Osteocyte (in vitro differentiated cells): ENCODE data around the gene SLC9A2. TPM values are rescaled to one million over a fixed set of nuclear protein-coding genes. Genes with fewer than 3 reads are reported as not detected.

Experiments used
- DNase-seq: peaks from one replicate; pipeline ENCODE4 v3.0.0; 2021; ENCODE audit warnings: mixed read lengths; ENCODE audit not compliant: unreplicated experiment; ENCODE audit errors: extremely low spot score
- H3K27ac Mint-ChIP-seq: one replicate; pipeline ENCODE4 v1.8.0; 2021; ENCODE audit warnings: mild to moderate bottlenecking, mixed read lengths; ENCODE audit not compliant: unreplicated experiment
- H3K27me3 Mint-ChIP-seq: one replicate; pipeline ENCODE4 v1.8.0; 2021; ENCODE audit warnings: mixed read lengths; ENCODE audit not compliant: unreplicated experiment
- H3K36me3 Mint-ChIP-seq: one replicate; pipeline ENCODE4 v1.8.0; 2021; ENCODE audit warnings: mixed read lengths; ENCODE audit not compliant: unreplicated experiment
- H3K4me1 Mint-ChIP-seq: one replicate; pipeline ENCODE4 v1.8.0; 2021; ENCODE audit warnings: mixed read lengths; ENCODE audit not compliant: unreplicated experiment
- H3K4me3 Mint-ChIP-seq: one replicate; pipeline ENCODE4 v1.8.0; 2021; ENCODE audit warnings: mild to moderate bottlenecking, moderate library complexity, mixed read lengths; ENCODE audit not compliant: unreplicated experiment
- H3K9me3 Mint-ChIP-seq: one replicate; pipeline ENCODE4 v1.8.0; 2021; ENCODE audit warnings: mixed read lengths; ENCODE audit not compliant: unreplicated experiment
- total RNA-seq: library from RNA; stranded (reverse); gene quantifications from 2 replicates; pipeline ENCODE4 v1.2.1, GENCODE V29; 2021
- TF ChIP-seq, protein P1 (sequence below): fragments of 200-600 bp; sonication (generic); IDR thresholded peaks from 2 replicates; pipeline ENCODE4 v1.5.0; 2021; ENCODE audit warnings: antibody characterized with exemption, mild to moderate bottlenecking, moderate library complexity

Gene SLC9A2
- total RNA-seq, 1 donor from 2014 or later, result not detected

DNA sequence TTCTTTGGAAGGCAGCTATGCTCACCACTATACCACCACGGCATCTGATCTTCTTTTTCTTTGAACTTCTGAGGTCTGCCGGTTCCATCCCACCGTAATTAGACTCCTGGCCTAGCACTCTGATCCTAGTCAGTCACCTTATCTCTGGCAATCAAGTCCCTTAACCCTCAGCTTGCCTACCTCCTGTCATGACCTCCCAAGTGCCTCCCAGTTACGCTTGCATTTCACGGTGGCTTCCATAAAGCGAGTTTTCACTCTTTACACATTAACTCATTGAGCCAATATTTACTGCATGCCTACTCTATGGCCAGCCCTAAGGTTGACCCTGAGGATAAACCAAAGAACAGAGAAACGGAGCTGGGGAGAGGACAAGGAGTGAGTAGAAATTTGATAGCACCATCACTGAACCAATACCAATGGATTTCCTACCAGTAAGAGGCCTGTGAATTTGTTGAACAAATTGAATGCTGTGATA is 104.7 kb downstream of the SLC9A2 start:
- Mint-ChIP-seq H3K9me3 (no peaks in the 10 kb centered on the region), H3K27ac (no peak overlapping the region), H3K36me3 (peaks cover 59% of the 10 kb centered on the region), H3K4me3 (no peak overlapping the region), H3K27me3 (no peaks in the 10 kb centered on the region), H3K4me1 (no peaks in the 10 kb centered on the region)
- TF ChIP-seq, protein P1, sequence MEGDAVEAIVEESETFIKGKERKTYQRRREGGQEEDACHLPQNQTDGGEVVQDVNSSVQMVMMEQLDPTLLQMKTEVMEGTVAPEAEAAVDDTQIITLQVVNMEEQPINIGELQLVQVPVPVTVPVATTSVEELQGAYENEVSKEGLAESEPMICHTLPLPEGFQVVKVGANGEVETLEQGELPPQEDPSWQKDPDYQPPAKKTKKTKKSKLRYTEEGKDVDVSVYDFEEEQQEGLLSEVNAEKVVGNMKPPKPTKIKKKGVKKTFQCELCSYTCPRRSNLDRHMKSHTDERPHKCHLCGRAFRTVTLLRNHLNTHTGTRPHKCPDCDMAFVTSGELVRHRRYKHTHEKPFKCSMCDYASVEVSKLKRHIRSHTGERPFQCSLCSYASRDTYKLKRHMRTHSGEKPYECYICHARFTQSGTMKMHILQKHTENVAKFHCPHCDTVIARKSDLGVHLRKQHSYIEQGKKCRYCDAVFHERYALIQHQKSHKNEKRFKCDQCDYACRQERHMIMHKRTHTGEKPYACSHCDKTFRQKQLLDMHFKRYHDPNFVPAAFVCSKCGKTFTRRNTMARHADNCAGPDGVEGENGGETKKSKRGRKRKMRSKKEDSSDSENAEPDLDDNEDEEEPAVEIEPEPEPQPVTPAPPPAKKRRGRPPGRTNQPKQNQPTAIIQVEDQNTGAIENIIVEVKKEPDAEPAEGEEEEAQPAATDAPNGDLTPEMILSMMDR, result no peak
- no peak for DNase-seq

DNA sequence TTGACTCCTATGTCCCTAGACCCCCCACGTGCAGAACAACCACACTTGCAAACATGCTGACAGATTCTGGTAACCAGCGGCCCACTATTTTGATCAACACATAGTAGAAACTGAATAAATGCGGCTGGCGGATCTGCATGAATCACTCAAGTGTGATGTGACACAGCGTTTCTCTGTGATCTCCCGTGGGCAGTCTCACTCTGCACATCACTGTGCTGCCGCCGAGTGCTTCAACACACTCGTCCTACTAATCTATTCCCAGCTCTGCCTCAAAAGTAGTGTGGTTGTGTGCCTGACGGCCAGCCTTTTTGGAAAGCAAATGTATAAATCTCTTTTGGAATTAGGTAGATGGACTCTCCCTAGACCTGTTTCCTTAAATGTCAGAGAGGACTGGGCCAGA is 105.2 kb downstream of the SLC9A2 start:
- Mint-ChIP-seq H3K36me3 (peaks cover 56% of the 10 kb centered on the region), H3K27ac (no peak overlapping the region), H3K27me3 (no peaks in the 10 kb centered on the region), H3K4me3 (no peak overlapping the region), H3K9me3 (no peaks in the 10 kb centered on the region), H3K4me1 (no peaks in the 10 kb centered on the region)
- no peak for DNase-seq
- TF ChIP-seq, protein P1, result no peak

DNA sequence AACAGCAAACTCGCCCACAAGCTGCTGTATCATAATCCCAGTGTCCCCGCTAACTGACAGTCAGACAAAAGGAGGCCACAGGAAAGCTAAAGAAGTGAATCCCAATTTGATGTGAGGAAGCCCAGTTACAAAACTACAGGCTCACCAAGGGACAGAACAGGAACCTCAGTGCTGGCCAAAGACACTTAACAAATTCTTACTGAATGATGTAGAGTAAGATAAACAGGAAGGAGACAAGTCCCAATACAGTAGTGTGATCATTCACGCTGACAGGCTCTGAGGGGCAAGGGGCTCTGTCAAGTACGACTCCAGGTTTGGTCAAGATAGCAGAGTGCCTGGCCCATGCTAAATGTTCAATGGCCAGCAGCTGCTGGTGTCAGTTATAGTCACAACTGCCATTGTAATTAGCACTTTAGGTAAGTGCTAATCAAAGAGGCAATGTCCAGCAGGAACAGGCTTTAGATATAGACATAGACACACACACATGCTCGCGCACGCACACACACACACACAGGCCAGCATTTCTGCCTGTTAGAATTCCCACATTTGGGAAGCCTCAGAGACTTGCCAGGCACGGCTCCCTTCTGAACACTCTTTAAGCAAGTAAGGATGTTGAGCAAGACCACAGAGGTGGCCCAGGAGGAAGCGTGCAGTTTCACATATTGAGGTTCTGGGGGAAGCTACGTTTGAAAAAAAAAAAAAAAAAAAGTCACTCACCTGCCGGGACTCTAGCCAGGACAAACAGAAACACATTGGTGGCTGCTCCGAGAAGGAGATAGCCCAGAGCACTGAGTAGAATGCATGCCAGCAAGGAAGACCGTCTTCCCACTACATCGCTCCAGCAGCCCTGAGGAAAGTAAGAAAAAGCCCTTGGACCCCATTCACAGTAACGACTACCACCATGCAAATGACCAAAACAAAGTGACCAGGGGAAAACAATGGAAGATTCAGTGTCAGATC is 107.1 kb downstream of the SLC9A2 start:
- TF ChIP-seq, protein P1, result no peak
- no peaks in the 10 kb centered on the region for H3K4me1 Mint-ChIP-seq
- DNase-seq, result no peak
- no peaks in the 10 kb centered on the region for H3K9me3 Mint-ChIP-seq
- peaks cover 53% of the 10 kb centered on the region for H3K36me3 Mint-ChIP-seq
- H3K27me3 Mint-ChIP-seq, result no peaks in the 10 kb centered on the region
- no peak overlapping the region for H3K4me3 Mint-ChIP-seq
- no peak overlapping the region for H3K27ac Mint-ChIP-seq

DNA sequence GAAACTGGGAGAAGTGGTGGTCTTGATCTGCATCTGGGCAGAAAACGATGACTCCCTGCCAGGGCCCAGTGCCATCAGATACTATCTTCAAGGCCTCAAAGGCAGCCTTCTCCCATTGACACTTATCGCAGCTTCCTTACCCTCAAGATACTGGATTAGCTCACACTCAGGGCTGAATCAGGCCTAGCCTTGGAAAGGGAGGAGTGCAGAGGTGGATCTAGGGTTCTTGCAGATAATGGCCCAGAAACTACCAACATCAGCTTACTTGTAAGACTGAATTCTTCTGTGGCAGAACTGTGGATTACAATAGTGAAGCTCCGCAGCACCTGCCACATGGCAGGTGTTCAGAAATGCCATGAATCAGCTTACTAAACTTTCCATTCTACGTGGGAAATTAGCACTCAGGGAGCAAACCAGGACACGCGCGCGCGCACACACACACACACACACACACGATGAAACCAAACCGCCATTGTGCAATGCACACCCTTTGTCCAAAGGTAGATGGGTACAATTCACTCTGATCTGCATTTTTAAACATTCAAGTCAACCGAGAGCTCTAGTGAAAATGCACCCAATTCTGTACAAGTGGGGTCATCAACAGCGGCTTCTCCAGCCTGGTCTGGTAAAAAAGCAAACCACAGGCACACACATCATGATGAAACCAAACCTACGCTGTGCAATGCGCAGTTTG is 116.2 kb downstream of the SLC9A2 start:
- Mint-ChIP-seq H3K36me3 (peaks cover 12% of the 10 kb centered on the region), H3K9me3 (no peaks in the 10 kb centered on the region), H3K27me3 (no peaks in the 10 kb centered on the region), H3K27ac (peak overlapping the region; percentile 67), H3K4me1 (peaks cover 22% of the 10 kb centered on the region), H3K4me3 (peak overlapping the region; percentile 97)
- no peak for DNase-seq
- TF ChIP-seq, protein P1, result no peak

DNA sequence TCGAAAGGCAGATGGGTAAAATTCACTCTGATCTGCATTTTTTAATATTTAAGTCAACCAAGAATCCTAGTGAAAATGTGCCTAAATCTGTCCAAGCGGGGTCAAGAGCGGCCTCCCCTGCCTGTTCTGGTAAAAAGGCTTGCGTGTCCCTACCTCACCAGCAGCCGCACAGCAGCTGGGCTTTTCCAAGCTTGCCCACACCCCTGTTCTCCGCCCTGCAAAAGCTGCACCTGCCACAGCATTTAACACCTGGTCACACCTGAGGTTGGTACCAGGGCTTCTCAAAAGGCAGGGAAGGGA is 116.7 kb downstream of the SLC9A2 start:
- peaks cover 7% of the 10 kb centered on the region for H3K36me3 Mint-ChIP-seq
- TF ChIP-seq, protein P1, result no peak
- no peak for DNase-seq
- H3K27ac Mint-ChIP-seq, result peak overlapping the region; percentile 67
- peaks cover 22% of the 10 kb centered on the region for H3K4me1 Mint-ChIP-seq
- peak overlapping the region; percentile 97 for H3K4me3 Mint-ChIP-seq
- no peaks in the 10 kb centered on the region for H3K9me3 Mint-ChIP-seq
- H3K27me3 Mint-ChIP-seq, result peaks cover 1% of the 10 kb centered on the region
